NCI-H128 (cell line): ENCODE measurements around the gene BARHL2.

Experiments
- DNase-seq: peaks from one replicate; lab custom pipeline; 2025; ENCODE audit not compliant: unreplicated experiment; lab: John Stamatoyannopoulos, UW

The BARHL2 gene

DNA sequence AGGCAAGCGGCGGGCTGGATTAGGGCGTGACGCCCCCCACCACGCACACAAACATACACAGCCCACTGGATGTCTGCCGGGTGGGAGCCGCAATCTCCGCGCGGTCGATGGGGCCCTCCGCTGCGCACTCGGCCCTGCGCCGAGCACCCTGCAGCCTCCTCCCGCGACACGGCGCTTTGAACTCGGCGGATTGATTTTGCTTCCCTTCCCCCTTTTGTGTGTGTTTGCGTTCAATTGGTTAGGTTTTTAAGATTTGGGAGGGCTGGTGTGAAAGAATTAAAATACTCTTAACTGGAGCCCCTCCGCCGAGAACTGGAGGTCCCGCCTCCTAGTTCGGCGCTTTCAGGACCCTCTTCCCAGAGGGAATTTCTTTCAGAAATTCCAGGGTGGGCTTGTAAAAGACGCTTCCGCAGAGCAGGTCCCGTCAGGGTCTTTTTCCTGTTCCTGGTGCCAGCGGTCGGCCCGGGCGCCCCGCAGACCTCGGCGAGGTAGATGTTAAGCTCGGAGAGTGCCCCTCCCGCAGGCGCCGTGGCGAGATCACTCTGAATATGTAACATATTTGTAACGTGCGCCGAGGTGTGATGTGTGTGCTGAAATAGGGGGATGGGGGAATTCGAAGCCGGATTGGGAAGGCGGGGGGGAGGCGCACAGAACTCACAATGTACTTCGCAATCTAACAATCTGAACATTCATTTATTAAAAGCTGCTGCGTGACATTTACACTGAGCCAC, 8.0 kb upstream of the BARHL2 start:
- DNase-seq: no peak

DNA sequence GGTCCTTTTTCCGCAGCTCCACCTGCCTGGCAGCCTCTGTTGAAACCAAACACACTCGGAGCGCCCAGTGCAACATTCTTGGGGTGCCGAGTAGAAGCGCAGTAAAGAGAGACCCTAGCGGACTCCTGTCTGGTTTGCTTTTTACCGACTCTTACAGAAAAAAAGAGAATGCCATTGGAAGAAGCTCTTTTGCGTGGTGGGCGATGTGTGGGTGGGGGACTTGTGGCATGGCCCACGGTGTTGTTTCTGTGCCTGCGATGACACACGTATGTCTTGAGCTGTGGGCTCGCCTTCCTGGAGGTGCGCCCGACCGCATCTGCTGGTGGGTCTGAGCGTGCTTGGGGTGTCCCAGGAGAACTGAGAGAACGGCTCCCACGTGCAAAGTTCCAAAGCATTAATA, 7.3 kb upstream of the BARHL2 start:
- no peak for DNase-seq

DNA sequence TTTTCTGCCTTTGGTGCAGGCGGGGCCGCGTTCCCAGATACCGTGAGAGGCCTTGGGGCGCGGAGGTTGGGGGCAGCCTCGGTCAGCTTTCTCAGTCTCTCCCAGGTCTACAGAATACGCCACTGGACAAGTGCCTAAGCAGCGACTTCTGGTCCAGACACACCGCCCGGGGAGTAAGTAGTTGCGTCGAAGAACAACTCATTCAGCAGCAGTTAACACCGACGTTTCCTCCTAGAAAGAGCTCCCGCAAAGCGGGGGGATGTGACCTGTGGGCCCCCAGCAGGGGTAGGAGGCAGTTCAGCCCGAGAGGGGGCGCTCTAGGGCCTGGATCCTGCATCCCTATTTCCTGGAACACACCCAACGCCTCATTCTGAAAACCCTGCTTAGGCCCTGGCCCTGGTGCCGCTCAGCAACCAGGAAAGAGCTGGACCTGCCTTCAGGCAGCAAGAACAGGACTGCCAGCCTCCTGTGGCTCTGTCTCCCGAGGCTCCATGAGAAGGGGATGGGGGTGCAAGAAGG, 6.5 kb upstream of the BARHL2 start:
- DNase-seq: no peak

DNA sequence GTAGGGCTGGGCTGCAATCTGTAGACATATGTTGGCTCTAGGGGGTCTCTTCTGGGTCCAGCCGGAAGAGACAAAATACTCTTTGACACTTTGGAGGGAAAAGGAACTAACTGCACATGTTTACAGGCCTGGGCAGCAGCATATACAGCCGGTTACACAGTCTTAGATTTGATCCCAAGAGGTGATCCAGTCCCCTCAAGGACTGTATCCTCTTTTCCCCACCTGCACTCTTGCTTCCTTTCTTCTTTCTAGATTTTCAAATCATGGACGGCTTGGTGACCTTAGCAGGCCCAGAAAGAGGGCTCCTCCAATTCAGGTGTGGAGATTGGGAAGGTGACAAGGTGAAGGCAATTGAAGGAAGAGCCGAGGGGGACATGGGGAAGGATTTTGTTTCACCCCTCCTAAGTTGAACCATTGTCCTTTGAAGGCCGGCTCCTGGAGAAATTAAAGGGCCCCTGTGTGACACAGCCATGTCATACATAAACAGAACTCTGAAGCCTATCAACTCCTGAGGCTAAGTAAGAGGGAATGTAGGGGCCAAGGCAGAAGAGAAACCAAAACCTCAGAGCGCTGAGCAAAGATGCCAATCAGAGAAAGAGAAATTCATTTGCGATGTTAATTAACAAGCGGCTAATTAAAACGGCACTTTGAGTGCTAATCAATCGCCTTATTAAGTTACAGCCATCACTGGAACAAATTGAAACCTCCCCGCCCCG, 5.9 kb upstream of the BARHL2 start:
- DNase-seq: no peak

DNA sequence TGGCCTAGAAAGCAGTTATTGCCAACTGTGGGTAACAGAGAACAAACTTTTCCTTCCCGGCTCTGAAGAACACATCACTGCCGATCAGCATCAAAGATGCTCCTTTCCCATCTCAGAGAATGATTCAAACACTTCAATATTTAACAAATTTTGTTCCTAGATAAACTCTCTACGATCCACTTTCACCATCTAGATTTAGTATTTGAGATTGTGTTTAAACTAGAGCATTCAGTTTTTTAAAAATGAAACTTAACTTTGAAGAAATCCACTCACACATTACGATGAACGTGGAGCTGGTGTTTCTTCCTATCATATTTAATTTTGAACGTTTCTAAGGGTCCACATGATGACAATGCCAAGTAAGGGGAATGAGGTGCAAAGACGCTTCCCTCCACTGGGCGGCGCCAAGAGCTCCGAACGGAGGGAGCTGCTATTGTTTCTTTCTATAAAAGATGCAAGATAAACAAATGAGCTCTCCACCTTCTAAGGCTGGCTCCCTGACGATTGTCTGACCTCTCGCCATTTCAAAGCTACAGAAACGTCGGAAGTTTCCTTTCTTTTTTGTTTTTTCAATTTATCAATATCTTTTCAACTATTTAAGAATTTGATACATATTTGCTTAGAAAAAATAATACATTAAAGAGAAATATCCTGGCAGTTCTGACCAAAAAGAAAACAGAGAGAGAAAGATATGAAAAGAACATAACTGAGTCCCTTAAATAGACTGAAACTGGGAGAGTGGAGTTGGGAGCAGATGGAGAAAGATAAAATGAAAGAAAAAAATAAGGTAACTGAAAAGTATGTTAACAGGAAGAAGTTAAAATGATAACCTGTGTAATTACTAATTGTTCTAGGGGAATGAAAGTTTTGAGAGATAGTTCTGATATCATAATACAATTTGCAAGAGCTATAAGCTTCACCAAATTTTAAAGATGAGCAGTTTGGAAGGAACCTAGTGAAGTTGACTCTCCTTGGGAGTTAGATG, 4.4 kb upstream of the BARHL2 start:
- peak; percentile 71 for DNase-seq

DNA sequence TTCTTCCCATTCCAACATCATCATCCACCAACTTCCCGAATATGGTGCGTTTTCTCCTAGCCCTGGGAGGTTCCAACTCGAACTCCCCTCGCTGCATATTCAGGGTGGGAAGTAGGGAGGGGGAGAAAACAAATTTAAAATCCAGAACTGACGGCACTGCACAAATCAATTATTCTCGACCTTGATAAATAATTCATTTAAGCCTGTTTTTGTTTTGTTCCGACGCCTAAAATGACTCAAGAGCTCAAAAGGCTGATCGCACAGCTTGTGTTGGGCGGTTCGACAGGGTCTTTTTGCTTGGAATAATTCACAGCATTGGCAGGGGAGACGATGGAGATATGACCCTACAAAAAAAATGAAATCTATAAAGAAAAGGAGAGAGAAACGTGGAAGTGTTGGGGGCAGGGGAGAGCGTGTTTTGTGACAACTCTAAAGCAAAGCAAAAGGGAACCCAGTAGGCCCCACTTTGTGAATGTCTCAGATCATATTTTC, 3.1 kb upstream of the BARHL2 start:
- no peak for DNase-seq

DNA sequence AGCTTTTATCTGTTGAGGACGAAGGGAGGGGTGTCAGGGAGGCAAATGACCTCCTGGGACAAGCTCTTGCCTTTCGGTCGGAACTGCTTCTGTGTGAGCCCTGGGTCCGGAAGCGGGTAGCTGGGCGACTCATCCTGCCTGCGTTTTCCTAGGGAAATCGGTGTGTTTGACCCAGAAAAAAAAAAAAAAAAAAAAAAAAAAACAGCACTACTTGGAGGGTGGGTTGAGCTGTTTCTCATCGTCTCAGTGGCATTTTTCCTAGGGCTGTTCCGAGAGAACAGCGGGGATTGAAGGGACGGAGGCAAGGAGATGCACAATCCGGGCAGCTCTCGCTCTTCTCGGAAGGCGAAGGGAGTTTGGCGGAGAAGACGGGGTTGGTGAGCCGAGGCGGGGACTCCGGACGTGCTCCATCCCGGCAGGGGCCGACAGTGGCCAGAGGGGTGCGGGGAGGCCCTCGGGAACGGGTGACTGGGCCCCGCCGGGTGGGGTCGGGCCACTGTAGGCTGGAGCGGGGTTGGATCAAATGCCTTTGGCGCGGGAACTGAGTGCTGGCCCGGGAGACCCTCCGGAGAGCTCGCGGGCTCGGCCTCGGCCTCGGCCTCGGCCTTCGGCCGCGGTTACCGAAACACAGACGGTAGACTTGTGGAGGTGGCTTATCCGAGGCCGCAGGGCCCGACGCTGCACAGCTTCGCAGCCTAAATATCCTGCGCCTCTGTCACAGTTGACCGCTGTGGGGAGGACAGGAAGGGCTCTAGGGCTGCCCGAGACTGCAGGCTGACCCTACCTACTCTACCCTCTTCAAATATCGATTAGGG, 2.4 kb upstream of the BARHL2 start:
- DNase-seq: no peak

DNA sequence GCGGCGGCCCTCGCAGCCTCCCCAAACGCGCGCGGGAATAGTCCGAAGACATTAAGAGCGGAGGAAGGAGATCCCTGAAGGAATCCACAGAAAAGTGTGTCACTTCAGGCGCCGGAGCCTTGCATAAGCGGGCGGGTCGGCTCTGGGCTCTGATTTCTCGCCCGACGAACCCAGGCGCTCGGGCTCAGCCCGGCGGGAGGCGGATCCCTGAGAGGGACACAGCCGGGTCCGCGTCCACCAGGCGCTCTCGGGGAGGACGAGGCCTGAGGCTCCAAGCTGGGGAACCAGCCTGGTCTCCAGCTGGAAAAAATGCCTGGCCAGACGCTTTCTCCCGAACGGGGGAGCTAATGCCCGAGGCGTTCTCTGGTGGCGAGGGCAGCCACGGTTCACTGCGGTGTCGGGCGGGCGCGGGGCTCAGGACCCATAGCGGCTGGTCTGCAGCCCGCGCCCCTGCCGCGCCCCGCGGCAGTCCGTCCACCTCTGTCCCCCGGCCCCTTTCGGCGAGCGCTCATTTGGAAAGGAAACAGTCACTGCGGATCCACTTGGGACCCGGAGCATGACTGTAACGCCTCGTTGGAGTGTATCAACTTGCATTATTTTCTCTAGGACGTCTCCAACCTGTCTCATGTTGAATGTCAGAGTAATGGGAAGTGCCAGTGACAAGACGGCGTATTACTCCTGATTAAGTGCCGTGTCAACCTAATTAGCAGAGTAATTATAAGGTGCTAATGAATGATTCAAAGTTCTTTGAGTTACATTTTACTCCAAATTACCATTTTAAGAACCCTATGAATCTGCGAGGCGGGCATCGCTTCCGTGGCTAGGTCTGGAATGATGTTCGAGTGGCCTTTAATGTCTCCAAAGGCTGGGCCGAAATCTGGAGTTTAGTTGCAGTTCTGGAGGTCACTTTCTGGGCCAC, 1.6 kb upstream of the BARHL2 start:
- no peak for DNase-seq

DNA sequence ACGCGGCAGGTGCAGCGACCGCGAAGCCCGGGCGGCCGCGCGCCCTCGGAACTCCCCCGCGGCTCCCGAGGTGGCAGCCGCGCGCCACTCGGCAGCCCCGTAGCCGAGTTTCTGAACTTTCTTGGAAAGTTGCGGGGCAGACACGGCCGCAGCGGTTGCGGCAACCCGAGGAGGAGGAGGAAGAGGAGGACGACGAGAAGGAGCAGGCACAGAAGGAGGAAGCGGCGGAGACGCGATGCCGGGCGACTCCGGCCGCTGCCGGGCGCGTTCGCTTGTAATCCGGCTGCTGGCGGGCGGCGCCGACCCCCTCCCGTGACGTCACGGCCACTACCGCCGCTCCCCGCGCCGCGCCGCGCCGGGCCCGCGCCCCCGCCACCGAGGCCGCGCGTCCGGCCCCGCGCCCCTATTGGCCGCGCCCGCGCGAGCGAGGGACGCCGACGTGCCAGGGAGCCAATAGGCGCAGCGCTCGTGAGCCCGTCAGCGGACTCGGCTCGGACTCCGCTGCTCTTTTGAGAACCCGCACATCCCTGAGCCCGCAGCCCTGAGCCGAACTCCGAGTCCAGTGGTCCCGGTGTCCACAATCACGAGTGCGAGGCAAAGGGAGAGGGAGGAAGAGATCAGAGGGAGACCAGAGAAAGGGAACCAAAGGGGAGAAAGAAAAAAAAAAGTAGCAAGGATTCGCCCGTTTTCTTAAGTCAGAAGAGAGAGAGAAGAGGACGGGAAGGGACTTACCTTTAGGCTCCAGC, 736 bp upstream of the BARHL2 start:
- DNase-seq: no peak

DNA sequence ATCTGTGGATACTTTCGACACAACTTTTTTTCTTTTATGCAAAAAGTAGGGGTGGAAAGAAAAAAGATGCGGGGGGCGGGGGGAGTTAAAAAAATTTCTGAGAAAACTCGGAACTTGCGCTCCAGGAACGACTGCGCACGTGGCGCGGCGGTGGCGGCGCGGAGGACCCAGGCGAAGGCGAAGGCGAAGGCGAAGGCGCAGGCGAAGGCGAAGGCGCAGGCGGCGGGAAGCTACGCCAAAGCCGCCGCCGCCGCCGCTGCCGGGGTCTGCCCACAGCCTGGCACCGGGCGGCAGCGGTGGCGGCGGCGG, 208 bp upstream of the BARHL2 start:
- DNase-seq: no peak

DNA sequence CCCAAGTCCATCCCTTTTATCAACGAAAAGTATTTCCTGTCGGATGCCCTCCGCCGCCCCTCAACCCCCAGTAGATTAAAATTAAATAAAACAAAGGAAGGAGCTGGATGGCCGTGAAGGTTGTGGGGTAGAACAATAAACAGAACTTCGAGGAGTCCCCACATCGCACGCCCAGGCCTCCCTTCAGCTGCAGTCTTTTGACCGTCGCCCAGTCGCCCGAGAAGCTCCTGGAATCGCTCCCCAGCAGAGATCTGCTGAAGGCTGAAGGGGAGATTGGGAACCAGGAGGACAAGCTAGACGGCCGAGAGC, 905 bp downstream of the BARHL2 start:
- DNase-seq: no peak

DNA sequence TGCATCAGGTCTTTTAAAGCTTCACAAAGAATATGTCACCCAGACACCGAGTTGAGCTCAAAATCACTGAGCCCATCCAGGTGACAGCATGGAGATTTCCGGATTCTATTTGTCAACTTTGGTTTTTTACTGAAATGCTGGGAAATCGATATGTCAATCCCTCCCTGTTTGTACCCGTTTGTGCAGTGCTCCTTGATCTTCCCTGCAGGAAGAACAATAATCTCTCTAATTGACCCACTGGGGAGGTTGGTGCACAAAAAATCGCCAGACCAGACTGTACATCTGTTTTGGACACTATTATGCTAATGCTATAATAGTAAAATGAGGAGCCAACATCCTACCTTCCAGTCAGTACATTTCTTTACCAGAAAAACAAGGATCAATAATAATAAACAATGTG, 1.8 kb downstream of the BARHL2 start:
- DNase-seq: no peak

DNA sequence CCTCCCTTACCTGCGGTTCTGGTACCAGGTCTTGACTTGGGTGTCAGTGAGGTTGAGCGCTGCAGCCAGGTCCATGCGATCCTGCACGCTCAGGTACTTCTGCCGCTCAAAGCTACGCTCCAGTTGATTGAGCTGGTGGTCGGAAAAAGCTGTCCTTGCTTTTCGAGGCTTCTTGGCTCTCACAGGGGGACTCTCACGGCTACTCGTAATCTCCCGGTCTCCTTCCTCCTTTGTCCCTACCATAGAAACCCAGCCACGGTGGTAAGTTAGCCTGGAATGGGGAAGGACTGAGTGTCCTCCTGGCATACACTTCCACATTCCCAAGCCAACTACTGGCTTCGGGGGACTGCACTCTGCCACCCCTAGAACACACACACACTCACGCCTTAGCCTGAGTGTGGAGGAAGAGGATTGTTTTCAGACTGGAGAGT, 2.6 kb downstream of the BARHL2 start:
- no peak for DNase-seq

DNA sequence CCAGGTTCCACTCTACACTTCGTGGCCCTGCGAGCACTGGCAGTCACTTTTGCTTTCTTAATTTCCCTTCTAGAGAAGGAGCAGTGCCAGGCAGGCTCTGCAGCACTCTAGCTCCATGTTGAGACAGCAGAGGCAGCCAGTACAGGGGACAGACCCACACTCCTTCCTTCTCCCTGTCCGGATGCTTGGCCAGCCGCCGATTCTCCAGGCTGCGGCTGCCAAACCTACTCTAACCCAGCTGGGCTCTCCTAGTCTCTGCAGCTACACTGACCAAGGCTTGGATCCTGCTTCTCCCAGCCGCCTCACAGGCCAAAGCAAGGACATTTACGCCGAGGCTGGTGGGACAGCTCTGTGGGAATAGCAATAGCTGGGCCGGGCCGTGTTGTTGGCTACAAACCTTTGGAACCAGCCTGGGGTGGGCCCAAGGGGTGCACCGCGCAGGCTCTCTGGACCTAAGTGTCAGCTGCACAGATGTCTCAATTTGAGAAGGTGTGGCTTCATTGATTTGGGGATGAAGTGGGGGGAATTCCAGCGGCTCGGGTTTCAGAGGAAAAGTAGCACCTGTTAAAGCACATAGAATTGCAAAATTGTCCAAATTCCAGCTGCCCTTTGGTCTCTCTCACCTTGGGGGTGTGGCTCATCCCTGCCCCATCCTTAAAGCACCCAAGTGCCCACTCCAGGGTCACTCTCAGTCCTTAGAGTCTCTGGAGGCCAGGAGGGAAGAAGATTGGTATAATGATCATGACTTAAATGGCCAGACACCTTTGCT, 3.2 kb downstream of the BARHL2 start:
- no peak for DNase-seq

DNA sequence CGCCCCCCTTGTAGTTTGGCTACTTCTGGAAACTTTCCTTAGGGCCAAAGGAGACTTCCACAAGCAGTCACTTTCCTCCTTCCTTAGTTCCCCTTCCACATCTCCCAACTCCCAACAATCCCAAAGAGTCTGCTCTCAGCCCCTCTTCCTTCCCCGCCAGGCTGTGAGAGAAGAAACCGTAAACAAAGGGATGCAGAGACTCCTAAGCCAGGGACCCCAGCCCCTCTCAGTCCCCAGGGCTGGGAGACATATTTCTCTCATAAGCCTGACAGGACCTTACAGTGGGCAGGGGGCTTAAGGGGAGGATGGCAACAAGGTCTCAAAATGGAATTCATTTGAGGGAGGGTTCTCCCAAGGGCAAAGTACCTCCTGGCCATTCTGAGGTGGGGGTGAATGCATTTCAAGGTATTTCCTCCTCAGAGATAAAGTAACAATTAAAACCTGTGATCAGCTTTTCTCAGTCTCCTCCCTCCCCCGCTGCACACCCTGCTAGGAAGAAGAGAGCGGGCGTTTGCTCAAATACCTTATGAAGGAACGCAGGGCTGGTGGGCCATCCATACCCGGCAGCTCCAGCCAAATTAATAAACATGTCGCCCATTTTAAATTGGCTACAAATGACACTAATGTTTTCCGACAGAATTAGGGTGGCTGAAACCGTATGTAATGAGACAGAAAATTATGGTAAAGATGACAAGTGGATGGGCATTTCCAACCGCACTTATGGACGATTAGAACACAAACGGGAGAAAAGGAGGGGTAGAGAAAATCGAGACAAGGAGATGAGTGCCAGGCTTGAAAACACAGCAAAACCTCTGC, 4.0 kb downstream of the BARHL2 start:
- no peak for DNase-seq

DNA sequence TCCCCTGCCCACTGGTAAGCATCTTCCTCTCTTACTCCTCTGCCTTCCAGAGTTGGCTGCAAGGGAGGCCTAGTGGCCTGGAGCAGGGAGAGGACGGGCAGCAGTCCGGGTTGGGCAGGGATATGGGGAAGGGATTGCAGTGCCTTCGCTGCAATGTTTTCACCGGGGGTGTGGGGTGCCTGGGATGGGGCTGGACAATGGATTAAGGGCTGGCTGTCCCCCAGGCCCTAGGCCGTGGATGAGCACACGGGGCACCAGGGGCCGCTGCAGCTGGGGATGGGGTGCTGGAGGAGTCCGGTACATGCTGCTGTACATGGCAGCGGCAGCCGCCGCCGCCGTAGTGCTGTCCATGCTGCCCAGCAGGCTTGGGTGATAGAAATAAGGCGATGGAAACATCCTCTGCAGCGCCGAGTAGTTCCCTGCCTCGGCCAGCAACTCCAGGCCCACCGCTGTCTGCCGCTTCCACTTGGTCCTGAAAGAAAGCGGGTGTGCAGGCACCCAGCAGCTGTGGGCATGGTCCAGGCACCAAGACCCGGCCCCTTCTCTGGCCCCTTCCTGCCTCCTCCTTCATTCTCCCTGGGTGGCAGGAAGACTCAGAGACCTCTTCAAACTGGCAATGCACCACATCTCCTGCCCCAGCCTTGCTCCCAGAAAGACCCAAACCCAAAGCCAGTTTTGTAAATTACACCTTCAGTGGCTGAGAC, 4.8 kb downstream of the BARHL2 start:
- no peak for DNase-seq

DNA sequence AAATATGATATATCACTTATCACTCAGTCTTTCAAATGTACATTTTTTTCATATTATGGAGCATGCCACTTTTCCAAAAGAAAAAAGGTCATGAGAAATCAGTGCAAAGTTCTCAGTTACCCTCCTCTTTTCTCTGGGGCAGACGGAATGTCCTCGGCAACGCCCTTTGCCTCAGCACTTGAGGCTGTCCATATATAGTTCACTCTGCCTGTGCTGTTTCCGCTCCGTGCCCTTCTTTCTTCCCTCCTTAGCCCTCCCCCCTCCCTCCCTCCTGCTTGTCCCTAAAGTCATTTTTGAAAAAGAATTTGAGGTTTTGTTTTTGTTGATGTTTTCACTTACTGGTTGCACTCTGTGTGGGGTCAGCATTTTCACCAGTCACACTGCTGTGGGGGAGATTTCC, 5.4 kb downstream of the BARHL2 start:
- no peak for DNase-seq
